HepG2 (cell line): Measurements from ENCODE around the gene COQ4. TPM values are rescaled to one million over a fixed set of nuclear protein-coding genes. Genes with fewer than 3 reads are reported as not detected.
A peak's percentile ranks its signal among the peaks of the same experiment; 100 is the strongest.

ENCODE experiments used
- ATAC-seq: fragments of 200-7000 bp; cut with Tn5 transposase; 3 replicates; pipeline ENCODE4 v1.9.1; 2020; ENCODE audit warnings: mild to moderate bottlenecking, moderate library complexity
- BruUV-seq: library from RNA; stranded (reverse); fragments of 400-500 nt; replicated peaks from 2 replicates; lab custom pipeline; 2021; lab: Mats Ljungman, UMichigan
- CTCF ChIA-PET: fragments of 300-600 bp; formaldehyde crosslinking; extraction: SDS; loops from one replicate; lab custom pipeline; 2021; ENCODE audit warnings: low total read pairs, inconsistent platforms, low intra/inter-chr PET ratio; lab: Yijun Ruan, JAX
- POLR2A ChIA-PET: fragments of 350-600 bp; sonication (Branson Sonifier 250); formaldehyde crosslinking; loops from one replicate; lab custom pipeline; 2020; ENCODE audit warnings: antibody characterized with exemption, inconsistent platforms; lab: Yijun Ruan, JAX
- DNase-seq: peaks from one replicate; pipeline ENCODE4 v3.0.0-alpha.2; 2015; ENCODE audit warnings: low spot score
- FAIRE-seq: peaks from 3 replicates; lab custom pipeline; 2011; peaks lifted over from hg19 to GRCh38; lab: Jason Lieb, UNC
- H2AFZ ChIP-seq: one replicate; pipeline ENCODE4 v1.6.1; 2011; ENCODE audit warnings: low read length, inconsistent platforms
- H3K27ac ChIP-seq: fragments of 300-600 bp; 3 replicates; pipeline ENCODE4 v1.8.0; 2011; ENCODE audit warnings: mixed run types, mild to moderate bottlenecking, mixed read lengths, low read length, inconsistent platforms; ENCODE audit not compliant: insufficient read depth; ENCODE audit errors: extremely low read length
- H3K27me3 ChIP-seq, 2 experiments: fragments of 200-600 bp in 1 of 2; 2 replicates in 1 of 2; 3 replicates in 1 of 2; pipeline versions ENCODE4 v1.6.0 to v1.8.0; 2011; ENCODE audit warnings: low read length in 2 of 2, mild to moderate bottlenecking in 2 of 2, moderate library complexity in 2 of 2, inconsistent platforms in 1 of 2; ENCODE audit not compliant: insufficient read depth in 2 of 2, control insufficient read depth in 1 of 2
- H3K36me3 ChIP-seq, 2 experiments: fragments of 200-600 bp in 1 of 2; replicated peaks in 1 of 2; 2 replicates in 1 of 2; 3 replicates in 1 of 2; pipeline versions ENCODE4 v1.5.1 to v1.8.0; 2011; ENCODE audit warnings: low read length in 2 of 2, inconsistent platforms in 1 of 2; ENCODE audit not compliant: insufficient read depth in 2 of 2, control insufficient read depth in 1 of 2
- H3K4me1 ChIP-seq: 2 replicates; pipeline ENCODE4 v1.5.1; 2012; ENCODE audit warnings: low read length, inconsistent platforms; ENCODE audit not compliant: insufficient read depth
- H3K4me2 ChIP-seq: 2 replicates; pipeline ENCODE4 v1.6.0; 2011; ENCODE audit warnings: low read depth, low read length, inconsistent platforms
- H3K4me3 ChIP-seq, 3 experiments: fragments of 200-600 bp in 1 of 3; sonication (generic), shearing (Covaris generic) in 1 of 3; replicated peaks in 1 of 3; 2 replicates each; pipeline ENCODE4 v1.5.1; 2011 to 2016; ENCODE audit warnings: low read length in 3 of 3, inconsistent platforms in 2 of 3, low read depth in 2 of 3, mild to moderate bottlenecking in 2 of 3, control low read depth in 1 of 3, mixed read lengths in 1 of 3; ENCODE audit not compliant: insufficient read depth in 1 of 3
- H3K79me2 ChIP-seq: one replicate; pipeline ENCODE4 v1.6.1; 2011; ENCODE audit warnings: low read length, inconsistent platforms; ENCODE audit not compliant: insufficient read depth
- H3K9ac ChIP-seq: 2 replicates; pipeline ENCODE4 v1.6.0; 2011; ENCODE audit warnings: mild to moderate bottlenecking, low read depth, low read length, inconsistent platforms; ENCODE audit not compliant: insufficient read depth
- H3K9me3 ChIP-seq: 2 replicates; pipeline ENCODE4 v1.5.1; 2012; ENCODE audit warnings: mild to moderate bottlenecking, low read length
- H4K20me1 ChIP-seq: 2 replicates; pipeline ENCODE4 v1.6.0; 2011; ENCODE audit warnings: inconsistent platforms, mild to moderate bottlenecking, low read length, moderate library complexity; ENCODE audit not compliant: insufficient read depth
- ARNTL ChIP-seq: sonication (generic); formaldehyde crosslinking; IDR thresholded peaks from 2 replicates; pipeline ENCODE4 v1.4.0; 2020; ENCODE audit warnings: mild to moderate bottlenecking, missing genetic modification reagents
- ATF7-NPFF ChIP-seq: sonication (generic); formaldehyde crosslinking; IDR thresholded peaks from 2 replicates; pipeline ENCODE4 v1.8.1; 2023; ENCODE audit warnings: mild to moderate bottlenecking, low read depth, missing genetic modification reagents, moderate library complexity
- CBX2 ChIP-seq, 2 experiments: fragments of 200-600 bp in 1 of 2; sonication (generic); formaldehyde crosslinking in 1 of 2; IDR thresholded peaks; 2 replicates each; pipeline versions ENCODE4 v1.7.0 to v1.8.1; 2018 to 2022; ENCODE audit warnings: low read depth in 2 of 2, low read length in 1 of 2, mild to moderate bottlenecking in 1 of 2, missing genetic modification reagents in 1 of 2
- CEBPB ChIP-seq: IDR thresholded peaks from 2 replicates; pipeline ENCODE4 v1.6.1; 2011; ENCODE audit warnings: low read depth, low read length, improper control_type of control experiment, borderline replicate concordance
- FOXA3 ChIP-seq: IDR thresholded peaks from 2 replicates; pipeline ENCODE4 v1.6.1; 2016; ENCODE audit warnings: missing genetic modification reagents, missing compliant biosample characterization
- MAFF ChIP-seq: IDR thresholded peaks from 2 replicates; pipeline ENCODE4 v1.6.1; 2011; ENCODE audit warnings: low read depth, low read length, improper control_type of control experiment
- MAFK ChIP-seq, 2 experiments: IDR thresholded peaks in 1 of 2; conservative IDR thresholded peaks in 1 of 2; 2 replicates each; pipeline ENCODE4 v1.6.1; 2011; ENCODE audit warnings: improper control_type of control experiment in 2 of 2, low read length in 2 of 2
- MYPOP ChIP-seq: sonication (generic); formaldehyde crosslinking; IDR thresholded peaks from 2 replicates; pipeline ENCODE4 v1.8.1; 2023; ENCODE audit warnings: mild to moderate bottlenecking, moderate library complexity, missing genetic modification reagents
- SATB2 ChIP-seq: sonication (generic); formaldehyde crosslinking; IDR thresholded peaks from 2 replicates; pipeline ENCODE4 v1.5.0; 2020; ENCODE audit warnings: missing genetic modification reagents
- ZFP82 ChIP-seq: sonication (generic); formaldehyde crosslinking; IDR thresholded peaks from 2 replicates; pipeline ENCODE4 v1.5.1; 2020; ENCODE audit warnings: mild to moderate bottlenecking, missing genetic modification reagents, borderline replicate concordance
- ZNF33B ChIP-seq: sonication (generic); formaldehyde crosslinking; IDR thresholded peaks from 2 replicates; pipeline ENCODE4 v1.5.1; 2020; ENCODE audit warnings: mild to moderate bottlenecking, missing genetic modification reagents
- ZNF609 ChIP-seq: sonication (generic); formaldehyde crosslinking; IDR thresholded peaks from 2 replicates; pipeline ENCODE4 v1.4.0; 2020; ENCODE audit warnings: mild to moderate bottlenecking, missing genetic modification reagents, borderline replicate concordance
- ZNF713 ChIP-seq: sonication (generic); formaldehyde crosslinking; IDR thresholded peaks from 2 replicates; pipeline ENCODE4 v1.4.0; 2020; ENCODE audit warnings: mild to moderate bottlenecking, missing genetic modification reagents
- WGBS: methylation state at CpG from one replicate; pipeline ENCODE4 v1.1.6; 2017; ENCODE audit warnings: low lambda C conversion rate; 5-methylcytosine and 5-hydroxymethylcytosine counted together
- in situ Hi-C: cut with HindIII; loops from 2 replicates; pipeline ENCODE4 v1.10.0; 2017; ENCODE audit warnings: low pct_unique_long_range_greater_than_20kb; ENCODE audit not compliant: extremely low pct_ligation_motif_present
- intact Hi-C: fragments of 100-400 bp; cut with micrococcal nuclease; formaldehyde crosslinking; loops from one replicate; pipeline ENCODE4 v1.10.0; 2022; ENCODE audit not compliant: unreplicated experiment
- polyA plus RNA-seq, 8 experiments: library from polyadenylated mRNA; depleted of rRNA in 3 of 8; stranded (reverse) in 7 of 8; unstranded in 1 of 8; fragments of >200 nt; fragmentation: Illumina TruSeq in 4 of 8; extraction: Trizol in 4 of 8; gene quantifications; 2 replicates each; pipeline versions ENCODE4 v1.2.1 to v1.2.3, GENCODE V29; 2011 to 2016; ENCODE audit warnings: low read depth in 4 of 8, missing spikeins in 1 of 8, mixed read lengths in 1 of 8; ENCODE audit not compliant: insufficient read depth in 1 of 8
- total RNA-seq, 5 experiments: library from RNA; depleted of rRNA; stranded (reverse); fragments of >200 nt; fragmentation: Illumina TruSeq; extraction: Trizol; gene quantifications; 2 replicates each; pipeline ENCODE4 v1.2.3, GENCODE V29; 2016; ENCODE audit warnings: low read depth in 1 of 5

COQ4 gene
- total and polyA plus RNA-seq, 2 of the 13 experiments (the other 11 are each of a cell fraction or from before 2014, with no cell fraction given) = 26.1 to 36.0 TPM

GRCh38 chr9:128292009-128292408 lies 30.6 kb upstream of the COQ4 start:
- ATAC-seq (no peak), FAIRE-seq (no peak), DNase-seq (no peak)
- no peaks in the 10 kb centered on the region for H3K9me3 ChIP-seq
- ChIA-PET POLR2A (interaction anchor here (0.6 to 2.3 kb wide), 2 partner anchors 16 to 58 kb away, joined by 3 to 5 read pairs; partner anchors contain the start of genes GOLGA2 and SWI5), CTCF (no interaction called here)
- no peak overlapping the region for H3K4me2 ChIP-seq
- in situ Hi-C loops = no loop called here
- WGBS = 100% methylated on average over 3 of the region's 3 CpGs
- no peak overlapping the region for H3K9ac ChIP-seq
- H4K20me1 ChIP-seq = no peaks in the 10 kb centered on the region
- intact Hi-C loops = no loop called here
- H3K27me3 ChIP-seq = no peaks in the 10 kb centered on the region; a peak in 2 of 5 replicates
- H2AFZ ChIP-seq = no peak overlapping the region
- no peak overlapping the region for H3K27ac ChIP-seq
- no peaks in the 10 kb centered on the region for H3K79me2 ChIP-seq
- TF ChIP-seq MAFK (conservative IDR thresholded peaks at IDR 0.05 in 1 of 2, IDR thresholded peaks at IDR 0.05 in 1 of 2; ENCODE audit: low read length in 2 of 2) (peak; percentile 77 to 89), ZNF713 (CRISPR knock-in tag) (no peak), CBX2 (IDR thresholded peaks at IDR 0.05; ENCODE audit: low read depth, low read length) (no peak), CBX2 (CRISPR knock-in tag; IDR thresholded peaks at IDR 0.05; ENCODE audit: low read depth) (no peak), ATF7-NPFF (CRISPR knock-in tag) (no peak), ZNF33B (CRISPR knock-in tag) (no peak), ZNF609 (CRISPR knock-in tag) (no peak), MAFF (peak; percentile 75), CEBPB (no peak), FOXA3 (no peak), SATB2 (CRISPR knock-in tag) (no peak), MYPOP (CRISPR knock-in tag) (no peak), ZFP82 (CRISPR knock-in tag) (no peak), ARNTL (CRISPR knock-in tag) (no peak)
- 0 out of 5 replicates have a peak, but pooled peaks cover 0 to 5% of the 10 kb centered on the region in 2 experiments for H3K36me3 ChIP-seq
- H3K4me1 ChIP-seq = peaks cover 21% of the 10 kb centered on the region
- no peak overlapping the region for H3K4me3 ChIP-seq
- no TSS peak for BruUV-seq
